ENCODE data around the gene SDCBP2. TPM values are rescaled to one million over a fixed set of nuclear protein-coding genes. Genes with fewer than 3 reads are reported as not detected.

Gene SDCBP2
- polyA plus RNA-seq, 1 donor (not counting 4 experiments of a cell fraction or from before 2014, with no cell fraction given): 36.0 TPM

DNA sequence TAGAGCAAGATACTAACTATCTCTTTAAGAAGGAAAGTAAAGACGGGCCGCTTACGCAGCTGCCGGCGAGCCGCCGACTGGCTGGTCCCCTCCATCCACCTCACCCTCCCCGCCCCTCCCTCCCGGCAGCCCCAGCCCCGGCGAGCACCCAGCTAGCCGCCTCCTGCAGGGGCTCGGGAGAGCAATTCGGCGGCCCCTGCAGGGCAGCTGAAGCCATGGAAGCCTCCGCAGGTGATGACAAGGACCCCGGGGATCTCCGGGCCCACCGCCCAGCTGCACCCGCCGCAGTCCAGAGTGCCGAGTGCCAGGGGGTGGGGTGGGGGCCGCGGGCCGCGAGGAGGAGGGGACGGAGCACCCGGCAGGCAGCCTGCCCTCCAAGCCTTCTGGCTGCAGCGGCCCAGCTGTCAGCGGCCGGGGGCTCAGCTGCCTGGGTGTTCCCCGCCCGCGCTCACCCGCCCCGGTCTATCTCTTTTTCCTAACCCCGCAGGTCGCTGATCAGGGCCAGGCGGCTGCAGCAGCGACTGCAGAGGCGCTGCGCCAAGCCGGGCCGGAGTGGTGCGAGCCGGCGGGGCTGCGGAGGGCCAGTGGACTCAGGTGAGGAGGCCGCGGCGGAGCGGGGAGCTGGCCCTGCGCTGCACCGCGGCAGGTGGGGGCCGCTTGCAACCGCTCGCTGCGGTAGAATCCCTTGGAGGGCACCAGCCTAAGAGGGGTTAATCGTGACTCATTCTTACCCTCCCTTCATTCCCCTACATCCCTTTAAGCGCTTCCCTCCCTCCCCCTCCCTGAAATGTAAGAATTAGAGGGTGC, 62.6 kb downstream of the SDCBP2 start, which contains the start of gene SNPH:
TSS of gene SNPH (plus strand) at position 128 of the 807 bp plus-strand sequence. CDS start 29,946 bp downstream, outside the sequence.
- Histone ChIP-seq H4K20me1 (ENCODE audit: control insufficient read depth, extremely low read depth, insufficient read depth, low read length) (no peaks in the 10 kb centered on the region), H3K9ac (ENCODE audit: control insufficient read depth, extremely low read depth, insufficient read depth, low read length) (peak within 1 kb of the TSS; percentile 73), H2AFZ (ENCODE audit: control insufficient read depth, low read length) (peak within 1 kb of the TSS; percentile 99), H3K4me3 (ENCODE audit: control insufficient read depth in 2 of 3, extremely low read depth in 1 of 3, insufficient read depth in 2 of 3, low read depth in 1 of 3, low read length in 3 of 3) (peak within 1 kb of the TSS; percentile 68 to 88 (median 73)), H3K36me3 (ENCODE audit: control insufficient read depth in 2 of 2, extremely low read depth in 1 of 2, insufficient read depth in 2 of 2, low read length in 2 of 2) (no peaks in the 10 kb centered on the region), H3K9me3 (ENCODE audit: control insufficient read depth, low read depth, low read length) (no peaks in the 10 kb centered on the region), H3K79me2 (ENCODE audit: control insufficient read depth, insufficient read depth, low read length) (no peaks in the 10 kb centered on the region), H3K4me1 (ENCODE audit: control insufficient read depth, extremely low read depth, insufficient read depth, low read length) (peaks cover 13% of the 10 kb centered on the region), H3K4me2 (ENCODE audit: control insufficient read depth, extremely low read depth, insufficient read depth, low read depth, low read length) (peak within 1 kb of the TSS; percentile 83), H3K9me1 (ENCODE audit: control insufficient read depth, extremely low read depth, insufficient read depth, low read length) (no peaks in the 10 kb centered on the region), H3K27me3 (ENCODE audit: control insufficient read depth, extremely low read depth, insufficient read depth, low read length) (no peaks in the 10 kb centered on the region), H3K27ac (ENCODE audit: control insufficient read depth, insufficient read depth, low read length) (peak within 1 kb of the TSS; percentile 43)
- peak; percentile 41 for FAIRE-seq
- TF ChIP-seq EZH2 (IDR thresholded peaks at IDR 0.05; ENCODE audit: low read length) (no peak), CTCF (optimal IDR thresholded peaks at IDR 0.05 in 1 of 3, IDR thresholded peaks at IDR 0.05 in 1 of 3, conservative IDR thresholded peaks at IDR 0.05 in 1 of 3; ENCODE audit: extremely low read depth in 1 of 3, insufficient read depth in 2 of 3, low read length in 3 of 3) (no peak)
- dilution Hi-C loops (cut with MboI; ENCODE audit: extremely low pct_ligation_motif_present, low sequenced_read_pairs): no loop called here
- peak; percentile 28 for DNase-seq (ENCODE audit: low read depth, low spot score)

DNA sequence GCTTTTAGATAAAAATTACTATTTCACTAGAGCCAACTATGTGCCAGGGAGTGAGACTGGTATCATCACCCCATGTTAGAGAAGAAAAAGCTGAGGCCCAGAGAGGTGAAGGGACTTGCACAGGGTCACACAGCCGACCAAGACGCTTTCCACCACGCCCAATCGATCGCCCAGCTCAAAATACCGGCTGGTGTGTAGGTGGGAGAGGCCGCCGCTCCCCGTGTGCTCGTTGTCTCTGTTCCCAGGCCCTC, 63.1 kb downstream of the SDCBP2 start:
- Histone ChIP-seq H3K9me1 (ENCODE audit: control insufficient read depth, extremely low read depth, insufficient read depth, low read length) (no peaks in the 10 kb centered on the region), H2AFZ (ENCODE audit: control insufficient read depth, low read length) (peak overlapping the region; percentile 99), H3K27ac (ENCODE audit: control insufficient read depth, insufficient read depth, low read length) (peak overlapping the region; percentile 43), H3K4me3 (ENCODE audit: control insufficient read depth in 2 of 3, extremely low read depth in 1 of 3, insufficient read depth in 2 of 3, low read depth in 1 of 3, low read length in 3 of 3) (peak overlapping the region; percentile 68 to 88 (median 73)), H3K9ac (ENCODE audit: control insufficient read depth, extremely low read depth, insufficient read depth, low read length) (peak overlapping the region; percentile 73), H3K4me1 (ENCODE audit: control insufficient read depth, extremely low read depth, insufficient read depth, low read length) (peaks cover 13% of the 10 kb centered on the region), H3K27me3 (ENCODE audit: control insufficient read depth, extremely low read depth, insufficient read depth, low read length) (peaks cover 2% of the 10 kb centered on the region), H4K20me1 (ENCODE audit: control insufficient read depth, extremely low read depth, insufficient read depth, low read length) (no peaks in the 10 kb centered on the region), H3K4me2 (ENCODE audit: control insufficient read depth, extremely low read depth, insufficient read depth, low read depth, low read length) (peak overlapping the region; percentile 83), H3K36me3 (ENCODE audit: control insufficient read depth in 2 of 2, extremely low read depth in 1 of 2, insufficient read depth in 2 of 2, low read length in 2 of 2) (no peaks in the 10 kb centered on the region), H3K9me3 (ENCODE audit: control insufficient read depth, low read depth, low read length) (no peaks in the 10 kb centered on the region), H3K79me2 (ENCODE audit: control insufficient read depth, insufficient read depth, low read length) (no peaks in the 10 kb centered on the region)
- TF ChIP-seq CTCF (optimal IDR thresholded peaks at IDR 0.05 in 1 of 3, IDR thresholded peaks at IDR 0.05 in 1 of 3, conservative IDR thresholded peaks at IDR 0.05 in 1 of 3; ENCODE audit: extremely low read depth in 1 of 3, insufficient read depth in 2 of 3, low read length in 3 of 3) (no peak), EZH2 (IDR thresholded peaks at IDR 0.05; ENCODE audit: low read length) (no peak)
- dilution Hi-C loops (cut with MboI; ENCODE audit: extremely low pct_ligation_motif_present, low sequenced_read_pairs): no loop called here
- FAIRE-seq: no peak
- DNase-seq (ENCODE audit: low read depth, low spot score): no peak

Data from keratinocyte (primary cell).